Gastroesophageal sphincter (tissue), 4 donors: Measurements from ENCODE around the gene ZNF692. TPM values are rescaled to one million over a fixed set of nuclear protein-coding genes. Genes with fewer than 3 reads are reported as not detected.

Source experiments
- ATAC-seq: fragments of 150-250 bp; one replicate; pipeline ENCODE4 v1.9.1; 2016; ENCODE audit warnings: mild to moderate bottlenecking, moderate library complexity
- H3K27ac ChIP-seq, 4 donors: fragments of 200-600 bp; sonication (generic) in 3 of 4; 1 replicate in 3 of 4; 2 replicates in 1 of 4; pipeline ENCODE4 v1.5.1; 2016 to 2019
- H3K27me3 ChIP-seq: fragments of 200-600 bp; sonication (generic); one replicate; pipeline ENCODE4 v1.5.1; 2019
- H3K36me3 ChIP-seq, 2 donors: fragments of 200-600 bp; sonication (generic); one replicate each; pipeline ENCODE4 v1.5.1; 2019; ENCODE audit warnings: control low read depth in 1 of 2
- H3K4me1 ChIP-seq, 3 donors: fragments of 200-600 bp; sonication (generic); 1 replicate in 2 of 3; 2 replicates in 1 of 3; pipeline ENCODE4 v1.5.1; 2016 to 2019; ENCODE audit warnings: control low read depth in 2 of 3
- H3K4me3 ChIP-seq, 2 donors: fragments of 200-600 bp; sonication (generic); one replicate each; pipeline ENCODE4 v1.5.1; 2019; ENCODE audit warnings: mild to moderate bottlenecking in 1 of 2, moderate library complexity in 1 of 2
- H3K9me3 ChIP-seq, 3 donors: fragments of 200-600 bp; sonication (generic); one replicate each; pipeline ENCODE4 v1.5.1; 2017 to 2019; ENCODE audit warnings: control low read depth in 2 of 3
- CTCF ChIP-seq, 4 experiments: fragments of 200-600 bp in 2 of 4; fragments of 450-650 bp in 2 of 4; sonication (generic) in 1 of 4; IDR thresholded peaks; one replicate each; pipeline ENCODE4 v1.5.1; 2017 to 2019; ENCODE audit warnings: antibody characterized with exemption in 4 of 4, mild to moderate bottlenecking in 2 of 4, moderate library complexity in 2 of 4
- EP300 ChIP-seq: sonication (generic); formaldehyde crosslinking; IDR thresholded peaks from one replicate; pipeline ENCODE4 v1.6.1; 2017; ENCODE audit warnings: antibody characterized with exemption, mild to moderate bottlenecking
- POLR2A ChIP-seq, 2 donors: fragments of 450-650 bp; IDR thresholded peaks; one replicate each; pipeline ENCODE4 v1.6.1; 2017; ENCODE audit warnings: antibody characterized with exemption in 2 of 2, mild to moderate bottlenecking in 2 of 2, moderate library complexity in 1 of 2
- POLR2AphosphoS5 ChIP-seq: sonication (generic); formaldehyde crosslinking; IDR thresholded peaks from one replicate; pipeline ENCODE4 v1.6.1; 2017; ENCODE audit warnings: antibody characterized with exemption
- WGBS, 2 donors: methylation state at CpG; one replicate each; pipeline ENCODE4 v1.1.5; 2018; ENCODE audit warnings: low coverage in 1 of 2; 5-methylcytosine and 5-hydroxymethylcytosine counted together
- total RNA-seq, 4 donors: library from RNA; depleted of rRNA; stranded (reverse); fragments of >200 nt; gene quantifications; one replicate each; pipeline ENCODE4 v1.1.0, GENCODE V29; 2016

The ZNF692 gene
- total RNA-seq, 4 donors from 2014 or later: 22.1 to 69.6 (median 28.4) TPM

- TF ChIP-seq CTCF (IDR thresholded peaks at IDR 0.05): no peak
- no peak for TF ChIP-seq POLR2AphosphoS5
- TF ChIP-seq POLR2A (IDR thresholded peaks at IDR 0.05): no peak
- TF ChIP-seq EP300: no peak
- no peaks in the 10 kb centered on the region for H3K27me3 ChIP-seq
- H3K36me3 ChIP-seq: peaks cover 0 to 81% of the 10 kb centered on the region in 2 donors
- no peak overlapping the region for H3K27ac ChIP-seq
- WGBS, 2 donors: 97 to 100% methylated on average over 1 to 2 of the region's 2 CpGs
- no peaks in the 10 kb centered on the region for H3K9me3 ChIP-seq
- H3K4me3 ChIP-seq: no peak overlapping the region
- peak; percentile 6 for ATAC-seq
- H3K4me1 ChIP-seq: peaks cover 0 to 14% (median 0%) of the 10 kb centered on the region in 3 donors
These were observed 7.5 kb downstream of the ZNF692 start for GRCh38 chr1:248851390-248851789.

GRCh38 chr1:248850536-248851251 lies 8.2 kb downstream of the ZNF692 start:
- ATAC-seq: no peak
- Histone ChIP-seq H3K4me1 (peaks cover 0 to 10% (median 0%) of the 10 kb centered on the region in 3 donors), H3K27ac (no peak overlapping the region), H3K36me3 (peaks cover 0 to 87% of the 10 kb centered on the region in 2 donors), H3K9me3 (no peaks in the 10 kb centered on the region), H3K27me3 (no peaks in the 10 kb centered on the region), H3K4me3 (no peak overlapping the region)
- WGBS, 2 donors: 80 to 93% methylated on average over 1 to 3 of the region's 10 CpGs
- TF ChIP-seq POLR2AphosphoS5 (no peak), CTCF (IDR thresholded peaks at IDR 0.05) (no peak), EP300 (no peak), POLR2A (IDR thresholded peaks at IDR 0.05) (no peak)

GRCh38 chr1:248850124-248850523 lies 8.8 kb downstream of the ZNF692 start:
- H3K4me1 ChIP-seq: peaks cover 0 to 10% (median 0%) of the 10 kb centered on the region in 3 donors
- no peaks in the 10 kb centered on the region for H3K9me3 ChIP-seq
- no peak overlapping the region for H3K4me3 ChIP-seq
- H3K36me3 ChIP-seq: peaks cover 0 to 87% of the 10 kb centered on the region in 2 donors
- TF ChIP-seq EP300 (no peak), POLR2AphosphoS5 (no peak), CTCF (IDR thresholded peaks at IDR 0.05) (no peak), POLR2A (IDR thresholded peaks at IDR 0.05) (no peak)
- no peak overlapping the region for H3K27ac ChIP-seq
- H3K27me3 ChIP-seq: no peaks in the 10 kb centered on the region
- ATAC-seq: no peak
- WGBS, 2 donors: no CpG with 5 or more reads among the region's 9 CpGs

- Histone ChIP-seq H3K36me3 (peaks cover 0 to 89% of the 10 kb centered on the region in 2 donors), H3K4me1 (peaks cover 0 to 10% (median 0%) of the 10 kb centered on the region in 3 donors), H3K27ac (no peak overlapping the region), H3K9me3 (no peaks in the 10 kb centered on the region), H3K27me3 (no peaks in the 10 kb centered on the region), H3K4me3 (no peak overlapping the region)
- 70 to 100% methylated on average over 1 to 2 of the region's 3 CpGs for WGBS, 2 donors
- no peak for ATAC-seq
- TF ChIP-seq EP300 (no peak), POLR2A (IDR thresholded peaks at IDR 0.05) (no peak), POLR2AphosphoS5 (no peak)
These were observed 9.2 kb downstream of the ZNF692 start for GRCh38 chr1:248849637-248850036.

GRCh38 chr1:248849152-248849551 lies 9.7 kb downstream of the ZNF692 start:
- Histone ChIP-seq H3K4me3 (no peak overlapping the region), H3K4me1 (peaks cover 0 to 10% (median 0%) of the 10 kb centered on the region in 3 donors), H3K27ac (no peak overlapping the region), H3K36me3 (peaks cover 0 to 88% of the 10 kb centered on the region in 2 donors), H3K9me3 (no peaks in the 10 kb centered on the region), H3K27me3 (no peaks in the 10 kb centered on the region)
- no peak for ATAC-seq
- no peak for TF ChIP-seq EP300
- TF ChIP-seq CTCF (IDR thresholded peaks at IDR 0.05): no peak
- no peak for TF ChIP-seq POLR2AphosphoS5
- no peak for TF ChIP-seq POLR2A (IDR thresholded peaks at IDR 0.05)
- WGBS, 2 donors: 82 to 94% methylated on average over 2 of the region's 3 CpGs
